Uterus (tissue), 4 donors: ENCODE measurements around the gene PARD3. TPM values are rescaled to one million over a fixed set of nuclear protein-coding genes. Genes with fewer than 3 reads are reported as not detected.

Experiments used
- DNase-seq, 2 donors: peaks; one replicate each; pipeline ENCODE4 v3.0.0-alpha.2; 2019 to 2020
- H3K27ac ChIP-seq, 2 donors: fragments of 200-600 bp; sonication (generic); 1 replicate in 1 of 2; 2 replicates in 1 of 2; pipeline ENCODE4 v1.5.1; 2016 to 2018
- H3K27me3 ChIP-seq, 2 donors: fragments of 200-600 bp; sonication (generic); one replicate each; pipeline ENCODE4 v1.5.1; 2018 to 2019; ENCODE audit warnings: control low read depth in 1 of 2
- H3K36me3 ChIP-seq, 2 donors: fragments of 200-600 bp; sonication (generic); one replicate each; pipeline ENCODE4 v1.5.1; 2019; ENCODE audit warnings: control low read depth in 1 of 2
- H3K4me1 ChIP-seq, 2 donors: fragments of 200-600 bp; sonication (generic); one replicate each; pipeline ENCODE4 v1.5.1; 2018 to 2019; ENCODE audit warnings: control low read depth in 1 of 2
- H3K4me3 ChIP-seq, 2 donors: fragments of 200-600 bp; sonication (generic); 1 replicate in 1 of 2; 2 replicates in 1 of 2; pipeline ENCODE4 v1.5.1; 2018 to 2019; ENCODE audit warnings: mild to moderate bottlenecking in 1 of 2
- H3K9me3 ChIP-seq, 2 donors: fragments of 200-600 bp; sonication (generic); one replicate each; pipeline ENCODE4 v1.5.1; 2019; ENCODE audit warnings: control low read depth in 1 of 2
- POLR2A ChIP-seq, 2 donors: fragments of 450-650 bp; IDR thresholded peaks; one replicate each; pipeline ENCODE4 v1.6.1; 2016; ENCODE audit warnings: antibody characterized with exemption in 2 of 2, mild to moderate bottlenecking in 1 of 2, moderate library complexity in 1 of 2
- intact Hi-C: fragments of 100-400 bp; cut with DNase I; formaldehyde crosslinking; loops from one replicate; pipeline ENCODE4 v1.15.1; 2023; ENCODE audit warnings: low total_unique reads
- total RNA-seq, 4 donors: library from RNA; depleted of rRNA in 3 of 4; stranded (reverse); fragments of >200 nt in 3 of 4; gene quantifications; one replicate each; pipeline versions ENCODE4 v1.1.0 to v1.2.4, GENCODE V29; 2014 to 2023
- TF ChIP-seq, protein P1 (sequence below), 4 experiments: fragments of 200-600 bp in 2 of 4; fragments of 450-650 bp in 2 of 4; sonication (generic) in 2 of 4; IDR thresholded peaks; one replicate each; pipeline ENCODE4 v1.5.1; 2016 to 2019; ENCODE audit warnings: antibody characterized with exemption in 4 of 4, mild to moderate bottlenecking in 2 of 4, moderate library complexity in 1 of 4
- donor health status: DM: yes; HTN: yes; CAD: no.

Gene PARD3
- total RNA-seq, 4 donors from 2014 or later = 42.1 to 96.1 (median 51.5) TPM

DNA sequence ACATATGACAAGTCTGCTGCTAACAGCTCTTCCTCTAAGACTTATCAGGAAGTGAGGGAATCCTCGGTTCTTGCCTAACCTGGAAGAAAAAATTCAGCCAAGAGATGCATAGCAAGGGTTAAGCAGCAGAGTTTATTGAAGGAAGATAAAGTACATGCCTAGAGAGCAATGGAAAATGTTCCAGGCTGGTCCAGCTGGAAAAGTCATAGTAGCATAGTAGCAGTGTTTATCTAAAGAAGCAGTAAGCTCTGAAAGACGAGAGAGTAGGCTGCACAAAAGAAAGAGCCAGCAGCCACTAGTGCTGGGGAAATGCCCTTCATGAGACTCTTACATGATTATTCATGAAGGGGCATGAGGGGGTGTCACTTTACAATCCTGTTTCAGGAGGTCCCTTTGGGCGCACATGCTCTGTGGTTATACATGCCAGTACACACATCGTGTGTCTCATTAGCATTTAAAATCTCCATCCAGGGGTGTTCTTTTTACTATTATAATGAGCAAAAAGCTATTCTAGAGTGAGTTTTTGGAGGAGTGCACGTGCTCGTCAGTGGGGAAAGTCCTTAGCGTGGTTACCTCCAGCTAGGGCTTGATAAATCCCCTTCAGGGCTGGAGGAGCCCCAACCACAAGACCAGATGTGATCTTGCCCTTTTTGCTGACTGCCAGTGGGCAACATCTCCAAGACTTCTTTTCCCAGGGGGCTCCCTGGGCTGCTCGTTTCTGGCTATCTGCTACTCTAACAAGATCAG lies 716.1 kb downstream of the PARD3 start:
- Histone ChIP-seq H3K4me1 (peaks cover 0 to 6% of the 10 kb centered on the region in 2 donors), H3K4me3 (no peak overlapping the region), H3K9me3 (peaks cover 0 to 3% of the 10 kb centered on the region in 2 donors), H3K27me3 (no peaks in the 10 kb centered on the region), H3K27ac (no peak overlapping the region), H3K36me3 (no peaks in the 10 kb centered on the region)
- DNase-seq = no peak
- intact Hi-C loops = no loop called here
- no peak for TF ChIP-seq POLR2A (IDR thresholded peaks at IDR 0.05)
- TF ChIP-seq, protein P1, sequence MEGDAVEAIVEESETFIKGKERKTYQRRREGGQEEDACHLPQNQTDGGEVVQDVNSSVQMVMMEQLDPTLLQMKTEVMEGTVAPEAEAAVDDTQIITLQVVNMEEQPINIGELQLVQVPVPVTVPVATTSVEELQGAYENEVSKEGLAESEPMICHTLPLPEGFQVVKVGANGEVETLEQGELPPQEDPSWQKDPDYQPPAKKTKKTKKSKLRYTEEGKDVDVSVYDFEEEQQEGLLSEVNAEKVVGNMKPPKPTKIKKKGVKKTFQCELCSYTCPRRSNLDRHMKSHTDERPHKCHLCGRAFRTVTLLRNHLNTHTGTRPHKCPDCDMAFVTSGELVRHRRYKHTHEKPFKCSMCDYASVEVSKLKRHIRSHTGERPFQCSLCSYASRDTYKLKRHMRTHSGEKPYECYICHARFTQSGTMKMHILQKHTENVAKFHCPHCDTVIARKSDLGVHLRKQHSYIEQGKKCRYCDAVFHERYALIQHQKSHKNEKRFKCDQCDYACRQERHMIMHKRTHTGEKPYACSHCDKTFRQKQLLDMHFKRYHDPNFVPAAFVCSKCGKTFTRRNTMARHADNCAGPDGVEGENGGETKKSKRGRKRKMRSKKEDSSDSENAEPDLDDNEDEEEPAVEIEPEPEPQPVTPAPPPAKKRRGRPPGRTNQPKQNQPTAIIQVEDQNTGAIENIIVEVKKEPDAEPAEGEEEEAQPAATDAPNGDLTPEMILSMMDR (IDR thresholded peaks at IDR 0.05) = no peak

DNA sequence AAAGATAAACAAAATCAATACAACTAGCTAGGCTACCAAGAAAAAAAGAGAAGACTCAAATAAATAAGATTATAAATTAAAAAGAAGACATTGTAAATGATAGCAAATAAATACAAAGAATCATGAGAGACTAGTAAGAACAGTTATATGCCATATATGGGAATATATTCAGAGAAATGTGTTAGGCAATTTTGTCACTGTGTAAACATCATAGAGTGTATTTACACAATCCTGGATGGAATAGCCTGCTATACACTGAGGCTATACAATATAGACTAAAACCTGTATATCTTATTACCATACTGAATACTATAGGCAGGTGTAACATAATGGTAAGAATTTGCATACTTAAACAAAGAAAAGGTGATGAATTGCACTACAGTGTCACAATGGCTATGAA lies 717.4 kb downstream of the PARD3 start:
- no peak overlapping the region for H3K27ac ChIP-seq
- H3K4me1 ChIP-seq = peaks cover 0 to 6% of the 10 kb centered on the region in 2 donors
- H3K27me3 ChIP-seq = no peaks in the 10 kb centered on the region
- TF ChIP-seq, protein P1 (IDR thresholded peaks at IDR 0.05) = no peak
- no peak for TF ChIP-seq POLR2A (IDR thresholded peaks at IDR 0.05)
- peaks cover 0 to 3% of the 10 kb centered on the region in 2 donors for H3K9me3 ChIP-seq
- H3K36me3 ChIP-seq = no peaks in the 10 kb centered on the region
- H3K4me3 ChIP-seq = no peak overlapping the region
- intact Hi-C loops = no loop called here
- no peak for DNase-seq

DNA sequence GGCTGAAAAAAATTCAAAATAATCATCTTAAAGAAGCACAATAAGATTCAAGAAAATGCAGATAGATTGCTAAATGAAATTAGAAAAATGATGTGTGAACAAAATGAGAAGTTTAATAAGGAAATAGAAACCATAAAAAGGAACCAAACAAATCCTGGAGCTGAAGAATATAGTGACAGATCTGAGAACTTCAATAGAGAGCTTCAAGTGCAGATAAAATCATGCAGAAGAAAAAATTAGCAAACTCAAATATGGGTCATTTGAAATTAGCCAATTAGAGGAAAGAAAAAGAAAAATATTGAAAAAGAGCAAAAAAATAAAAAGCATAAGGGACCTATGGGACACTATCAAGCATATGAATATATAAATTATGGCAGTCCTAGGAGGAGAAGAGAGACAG lies 720.1 kb downstream of the PARD3 start:
- Histone ChIP-seq H3K27me3 (no peaks in the 10 kb centered on the region), H3K4me3 (no peak overlapping the region), H3K36me3 (no peaks in the 10 kb centered on the region), H3K27ac (no peak overlapping the region), H3K4me1 (no peaks in the 10 kb centered on the region), H3K9me3 (peaks cover 0 to 3% of the 10 kb centered on the region in 2 donors)
- TF ChIP-seq POLR2A (IDR thresholded peaks at IDR 0.05) = no peak
- TF ChIP-seq, protein P1 (IDR thresholded peaks at IDR 0.05) = no peak
- no peak for DNase-seq
- intact Hi-C loops = no loop called here

DNA sequence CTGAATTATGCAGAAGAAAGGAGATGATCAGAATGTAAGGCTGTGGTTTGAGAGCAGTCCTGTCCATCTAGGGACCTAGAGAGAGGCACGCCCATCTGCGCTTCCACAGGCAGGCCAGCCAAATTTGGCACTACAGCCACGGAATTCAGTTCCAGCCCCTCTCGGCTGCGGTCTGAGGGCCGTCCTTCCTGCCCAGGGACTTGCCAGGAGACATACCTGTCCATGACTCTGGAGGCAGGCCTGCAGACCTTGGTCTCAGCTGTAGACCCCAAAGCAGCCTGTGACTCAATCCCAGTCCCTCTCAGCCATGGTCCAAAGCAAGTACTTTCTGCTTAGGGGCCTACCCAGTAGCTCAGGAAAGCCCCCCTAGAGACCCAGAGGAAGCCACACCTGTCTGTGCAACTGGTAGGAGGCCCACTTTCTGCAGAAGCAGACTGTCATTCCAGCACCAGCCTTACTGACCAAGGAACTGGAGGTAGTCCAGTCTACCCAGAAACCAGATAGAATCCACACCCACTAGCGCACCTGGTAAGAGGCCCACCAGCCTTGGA lies 720.9 kb downstream of the PARD3 start:
- no peak for DNase-seq
- H3K4me3 ChIP-seq = no peak overlapping the region
- no peak for TF ChIP-seq POLR2A (IDR thresholded peaks at IDR 0.05)
- TF ChIP-seq, protein P1 (IDR thresholded peaks at IDR 0.05) = no peak

DNA sequence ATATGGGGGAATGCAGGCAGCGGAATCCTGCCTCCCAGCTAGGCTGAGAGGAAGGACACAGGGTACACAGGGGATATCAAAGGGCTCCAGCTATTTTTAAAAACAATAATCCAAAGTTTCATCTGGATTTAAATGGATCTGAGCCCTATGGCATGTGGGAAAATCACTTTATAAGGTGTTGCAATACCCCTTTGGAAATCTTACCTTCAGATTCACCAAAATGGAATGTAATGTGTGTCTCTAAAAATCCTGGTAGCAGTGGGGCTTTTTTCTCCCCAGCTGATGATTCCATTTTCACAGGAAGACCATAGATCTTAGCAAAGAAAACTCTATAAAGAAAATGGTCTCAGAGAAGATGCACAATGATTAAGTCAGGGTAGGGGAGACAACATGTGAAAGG lies 722.2 kb downstream of the PARD3 start:
- no peak for DNase-seq

More for the DNA sequence above, 720.9 kb downstream of the PARD3 start:
- Histone ChIP-seq H3K36me3 (no peaks in the 10 kb centered on the region), H3K27ac (no peak overlapping the region), H3K9me3 (peaks cover 0 to 3% of the 10 kb centered on the region in 2 donors), H3K4me1 (no peaks in the 10 kb centered on the region), H3K27me3 (no peaks in the 10 kb centered on the region)
- intact Hi-C loops = no loop called here

More for the DNA sequence above, 722.2 kb downstream of the PARD3 start:
- Histone ChIP-seq H3K4me1 (no peaks in the 10 kb centered on the region), H3K27me3 (no peaks in the 10 kb centered on the region), H3K36me3 (no peaks in the 10 kb centered on the region), H3K27ac (no peak overlapping the region), H3K4me3 (no peak overlapping the region), H3K9me3 (peaks cover 0 to 3% of the 10 kb centered on the region in 2 donors)
- TF ChIP-seq POLR2A (IDR thresholded peaks at IDR 0.05) = no peak
- TF ChIP-seq, protein P1 (IDR thresholded peaks at IDR 0.05) = no peak
- intact Hi-C loops = no loop called here
